Right renal cortex interstitium (tissue), 3 donors: ENCODE data around the gene SPDL1. TPM values are rescaled to one million over a fixed set of nuclear protein-coding genes. Genes with fewer than 3 reads are reported as not detected.

ENCODE experiments used
- DNase-seq, 3 donors: peaks; one replicate each; pipeline ENCODE4 v3.0.0-alpha.2; 2013; ENCODE audit warnings: low read depth in 3 of 3, low spot score in 2 of 3
- polyA plus RNA-seq, 3 donors: library from polyadenylated mRNA; unstranded; fragments of 120-200 nt; gene quantifications; one replicate each; pipeline ENCODE4 v1.2.1, GENCODE V29; 2013; ENCODE audit not compliant: insufficient read length in 3 of 3

The SPDL1 gene, protein sequence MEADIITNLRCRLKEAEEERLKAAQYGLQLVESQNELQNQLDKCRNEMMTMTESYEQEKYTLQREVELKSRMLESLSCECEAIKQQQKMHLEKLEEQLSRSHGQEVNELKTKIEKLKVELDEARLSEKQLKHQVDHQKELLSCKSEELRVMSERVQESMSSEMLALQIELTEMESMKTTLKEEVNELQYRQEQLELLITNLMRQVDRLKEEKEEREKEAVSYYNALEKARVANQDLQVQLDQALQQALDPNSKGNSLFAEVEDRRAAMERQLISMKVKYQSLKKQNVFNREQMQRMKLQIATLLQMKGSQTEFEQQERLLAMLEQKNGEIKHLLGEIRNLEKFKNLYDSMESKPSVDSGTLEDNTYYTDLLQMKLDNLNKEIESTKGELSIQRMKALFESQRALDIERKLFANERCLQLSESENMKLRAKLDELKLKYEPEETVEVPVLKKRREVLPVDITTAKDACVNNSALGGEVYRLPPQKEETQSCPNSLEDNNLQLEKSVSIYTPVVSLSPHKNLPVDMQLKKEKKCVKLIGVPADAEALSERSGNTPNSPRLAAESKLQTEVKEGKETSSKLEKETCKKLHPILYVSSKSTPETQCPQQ
- polyA plus RNA-seq: 10 to 100 TPM; 37.8 to 42.0 (median 39.5) TPM

DNA sequence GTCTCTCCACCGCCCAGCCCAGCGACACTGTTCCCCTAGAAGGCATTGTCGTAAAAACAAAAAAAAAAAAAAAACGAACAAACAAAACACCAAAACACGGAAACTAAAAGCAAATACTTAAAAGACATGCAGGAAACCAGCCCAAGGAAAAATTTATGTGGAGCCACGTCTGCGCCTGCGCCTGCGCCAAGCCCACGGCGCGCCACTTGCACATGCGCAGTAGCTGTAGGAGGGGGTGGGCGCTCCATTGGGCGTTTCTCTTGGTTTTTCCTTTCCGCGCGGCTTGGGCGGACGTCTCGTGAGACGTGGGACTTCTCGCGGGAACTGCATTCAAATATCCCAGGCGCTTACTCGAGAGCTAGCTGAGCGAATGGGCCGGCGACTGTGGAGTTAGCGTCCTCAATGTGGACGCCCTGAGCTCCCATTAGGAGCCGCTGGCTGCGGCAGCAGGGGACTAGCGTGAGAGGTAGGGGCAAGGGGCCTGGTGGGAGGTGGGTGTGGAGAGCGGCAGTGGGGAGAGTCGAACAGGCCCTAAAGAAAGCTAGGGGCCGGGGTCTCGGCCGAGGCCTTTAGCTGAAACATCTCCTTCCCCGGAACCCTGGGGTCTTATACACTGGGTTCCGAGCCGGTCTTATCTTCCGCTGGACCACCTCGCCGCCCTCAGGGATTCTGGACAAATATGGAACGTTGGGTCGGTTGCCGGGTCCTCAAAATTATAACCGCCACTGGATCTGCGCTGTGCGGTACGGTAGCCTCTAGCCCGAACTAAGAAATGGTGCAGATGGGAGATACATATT is at the start of gene SPDL1:
Gene SPDL1, plus strand, starts transcription at position 350 of the 797 bp plus-strand sequence. CDS start 4,644 bp downstream, outside the sequence.
- peak; percentile 95 to 97 (median 95) for DNase-seq

DNA sequence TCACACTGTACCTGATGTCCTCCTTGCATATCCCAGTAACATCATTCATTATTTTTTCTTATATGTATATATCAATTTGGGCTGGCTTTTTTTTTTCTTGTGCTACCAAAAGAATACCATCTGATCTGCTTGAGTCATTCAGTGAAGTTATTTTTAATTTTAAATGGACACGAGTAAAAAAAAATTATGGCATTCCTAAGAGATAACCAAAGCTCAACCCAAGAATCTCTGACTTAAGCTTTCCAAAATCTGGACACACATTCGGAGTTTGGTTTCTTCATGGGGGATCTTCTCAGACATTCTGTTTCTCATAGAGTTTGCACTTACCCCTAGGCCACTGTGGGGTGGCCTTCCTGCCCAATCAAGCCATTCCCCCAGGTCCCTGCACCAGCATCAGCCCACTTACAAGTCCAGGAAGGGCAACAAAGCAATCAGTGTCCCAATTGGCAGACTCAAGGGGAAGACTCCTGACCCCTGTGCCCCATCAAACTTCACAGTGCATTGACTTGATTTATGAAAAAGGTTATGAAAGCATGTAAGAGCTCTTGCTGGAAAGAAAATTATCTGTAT is 49.2 kb upstream of the SPDL1 start:
- no peak for DNase-seq

DNA sequence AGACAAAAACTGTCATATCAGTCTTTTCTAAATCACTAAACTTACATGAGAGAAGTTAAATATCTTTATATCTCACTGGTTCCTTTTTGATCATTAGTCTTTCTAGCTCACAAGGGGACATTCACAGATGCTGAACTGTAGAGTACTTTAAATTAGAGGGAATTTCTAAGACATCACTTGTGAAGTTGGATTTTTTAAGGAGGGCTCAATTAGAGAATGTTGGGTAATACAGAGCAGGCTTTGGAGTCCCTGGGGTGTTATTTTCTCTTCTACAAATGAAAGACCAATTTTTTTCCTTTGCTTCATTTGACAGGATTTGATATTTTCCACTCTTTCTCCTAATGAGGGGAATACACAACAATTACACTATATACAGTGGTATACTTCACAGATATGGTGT is 48.6 kb upstream of the SPDL1 start:
- DNase-seq: no peak

- no peak for DNase-seq
Measured at GRCh38 chr5:169538944-169539343, 44.6 kb upstream of the SPDL1 start.

GRCh38 chr5:169542811-169543210 is 40.8 kb upstream of the SPDL1 start:
- DNase-seq: no peak

DNA sequence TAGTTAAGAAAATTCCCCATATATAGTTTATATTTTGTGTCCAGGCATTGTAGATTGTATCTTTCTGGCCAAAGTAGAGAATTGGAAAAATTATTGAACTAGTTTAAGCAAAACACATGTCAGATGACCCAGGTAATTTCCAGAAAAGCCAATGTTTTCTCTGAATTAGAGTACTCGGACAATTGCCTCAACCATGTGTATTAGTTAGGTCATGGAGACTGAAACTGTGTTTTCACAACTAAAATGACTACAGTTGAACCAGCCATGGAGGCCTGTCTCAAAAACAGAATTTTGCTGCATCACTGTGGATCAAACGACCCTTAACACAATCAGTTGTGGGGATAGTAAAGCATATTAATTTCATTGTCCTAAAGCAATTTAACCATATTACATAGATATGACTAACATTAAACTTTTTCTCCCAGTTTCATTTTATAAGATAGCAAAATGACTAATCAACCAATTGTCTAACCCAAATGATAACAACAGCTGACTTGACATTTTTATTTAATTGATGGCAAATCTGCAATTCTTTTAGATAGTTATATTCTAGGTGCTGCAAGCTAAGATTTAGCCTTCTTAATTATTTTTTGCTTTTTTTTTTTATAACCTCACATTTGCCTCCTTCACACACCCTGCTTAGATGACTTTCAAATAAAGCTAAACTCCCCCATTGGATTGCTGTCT is 39.2 kb upstream of the SPDL1 start:
- DNase-seq: no peak

- DNase-seq: no peak
Measured at GRCh38 chr5:169545762-169546161, 37.8 kb upstream of the SPDL1 start.

DNA sequence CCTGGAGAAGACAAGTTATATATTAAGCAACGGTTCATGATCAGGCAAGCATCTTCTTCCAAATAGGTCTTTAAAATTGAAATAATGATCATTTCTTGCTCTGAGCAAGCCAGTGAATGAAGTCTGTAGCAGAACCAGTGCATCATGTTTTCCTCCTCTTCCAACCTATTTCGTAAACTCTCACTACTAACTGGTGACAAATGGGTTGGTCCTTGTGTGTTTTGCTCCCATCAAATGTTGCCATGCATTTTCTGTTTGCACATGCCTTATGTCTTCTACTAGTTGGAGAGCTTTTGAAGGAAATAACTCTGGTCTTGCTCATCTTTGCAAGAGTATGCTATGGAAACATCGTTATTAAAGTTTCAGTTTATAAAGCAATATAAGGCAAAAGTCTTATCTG is 37.2 kb upstream of the SPDL1 start:
- DNase-seq: no peak

DNA sequence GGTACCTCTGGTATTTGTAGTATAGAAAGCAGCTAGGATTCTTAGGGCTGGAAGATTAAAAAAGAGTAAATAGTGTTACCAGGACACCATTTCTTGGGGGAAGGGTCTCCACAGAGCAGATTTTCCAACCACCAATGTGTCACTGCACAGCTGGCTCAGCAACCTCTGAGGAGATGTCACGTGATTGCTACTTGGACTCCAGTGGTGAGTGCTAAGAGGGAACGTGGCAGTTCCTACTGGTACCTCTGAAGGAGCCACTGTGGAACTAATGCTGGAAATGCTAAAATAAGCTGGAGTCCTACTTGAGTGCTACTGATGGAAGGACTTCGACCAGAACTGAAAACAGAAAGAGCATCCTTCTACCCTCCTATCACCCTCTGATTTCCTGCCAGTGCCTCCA is 36.1 kb upstream of the SPDL1 start:
- DNase-seq: no peak

- DNase-seq: no peak
Measured at GRCh38 chr5:169548315-169548714, 35.3 kb upstream of the SPDL1 start.

DNA sequence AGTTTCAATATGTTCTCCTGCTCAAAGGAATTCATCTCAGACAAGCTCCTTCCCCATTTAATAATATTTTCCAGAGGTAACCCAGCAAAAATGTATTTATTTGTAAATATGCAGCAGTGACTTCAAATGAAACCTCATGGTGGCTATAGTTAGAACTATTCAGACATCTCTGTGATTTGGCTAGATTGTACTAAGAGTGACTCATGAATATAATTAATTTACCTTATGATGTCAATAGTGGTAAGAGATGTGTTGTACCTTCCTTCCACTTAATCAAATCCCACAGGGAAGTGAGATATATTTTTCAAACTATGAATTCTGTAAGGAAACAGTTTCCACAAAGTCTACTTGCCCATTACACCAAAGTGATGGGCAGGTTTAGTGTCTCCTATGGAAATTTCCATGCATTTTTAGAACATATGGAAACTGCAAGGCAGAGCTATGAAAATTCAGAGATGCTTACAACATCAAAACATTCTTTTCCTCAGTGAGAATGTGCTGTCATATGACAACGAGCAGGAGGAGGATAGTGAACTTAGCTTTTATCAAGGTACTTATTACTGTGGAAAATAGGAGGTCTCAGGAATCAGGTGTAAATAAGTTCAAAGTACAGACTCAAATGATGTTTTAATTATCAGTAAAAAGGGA is 34.0 kb upstream of the SPDL1 start:
- DNase-seq: no peak

- DNase-seq: no peak
Measured at GRCh38 chr5:169550227-169550626, 33.3 kb upstream of the SPDL1 start.

GRCh38 chr5:169551146-169551545 is 32.4 kb upstream of the SPDL1 start:
- DNase-seq: no peak

GRCh38 chr5:169551696-169552095 is 31.9 kb upstream of the SPDL1 start:
- no peak for DNase-seq

DNA sequence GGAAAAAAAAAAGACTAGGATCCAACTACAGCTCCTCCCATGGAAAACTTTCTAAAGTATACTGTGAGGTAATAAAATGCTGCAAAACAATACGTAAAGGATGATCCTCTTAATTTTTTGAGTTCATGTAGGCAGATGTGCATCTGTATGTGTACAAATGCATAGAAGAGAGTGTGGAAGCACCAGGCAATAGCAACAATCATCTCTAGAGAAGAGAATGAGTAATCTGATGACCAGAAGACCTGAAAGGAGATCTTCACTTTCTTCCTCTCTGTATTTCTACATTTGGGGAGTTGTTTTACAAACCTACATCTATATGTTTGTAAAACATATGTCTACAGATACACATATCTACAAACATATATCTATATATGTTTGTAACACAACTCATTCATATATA is 29.3 kb upstream of the SPDL1 start:
- DNase-seq: no peak

DNA sequence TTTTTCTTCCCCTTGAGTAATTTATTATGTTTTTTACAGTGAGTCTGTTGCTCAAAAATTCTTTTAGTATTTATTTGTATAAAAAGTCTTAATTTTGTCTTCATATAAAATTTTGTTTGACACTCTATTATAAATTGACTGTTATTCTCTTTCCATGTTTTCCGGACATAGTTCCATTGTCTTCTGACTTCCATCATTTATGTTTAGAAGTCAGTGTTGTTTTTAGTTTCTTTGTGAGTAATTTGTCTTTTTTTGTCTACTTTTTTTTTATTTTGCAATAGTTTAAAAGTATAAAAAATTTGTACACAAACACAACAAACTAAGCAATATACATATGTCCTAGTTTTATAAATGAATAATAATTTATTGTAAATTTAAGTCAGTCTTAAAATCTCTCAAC is 25.7 kb upstream of the SPDL1 start:
- DNase-seq: no peak

GRCh38 chr5:169561893-169562292 is 21.7 kb upstream of the SPDL1 start:
- DNase-seq: no peak

DNA sequence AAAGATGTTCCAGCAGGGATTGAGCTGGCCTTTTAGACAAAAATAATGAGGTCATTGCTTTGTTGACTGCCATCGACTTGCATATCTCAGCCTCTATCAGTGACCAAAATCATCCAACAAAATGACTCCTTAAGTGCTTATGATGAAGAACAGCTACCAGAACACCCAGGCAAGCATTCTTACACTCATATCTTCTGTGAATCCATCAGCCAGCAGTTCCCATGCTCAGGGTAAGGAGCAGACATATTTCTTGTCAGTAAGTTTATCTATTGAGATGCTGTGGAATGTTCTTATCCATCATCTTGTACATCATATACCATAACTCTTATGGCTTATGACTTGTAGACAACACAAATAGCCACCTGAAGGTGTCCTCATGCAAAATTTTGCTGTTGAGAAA is 20.2 kb upstream of the SPDL1 start:
- no peak for DNase-seq

DNA sequence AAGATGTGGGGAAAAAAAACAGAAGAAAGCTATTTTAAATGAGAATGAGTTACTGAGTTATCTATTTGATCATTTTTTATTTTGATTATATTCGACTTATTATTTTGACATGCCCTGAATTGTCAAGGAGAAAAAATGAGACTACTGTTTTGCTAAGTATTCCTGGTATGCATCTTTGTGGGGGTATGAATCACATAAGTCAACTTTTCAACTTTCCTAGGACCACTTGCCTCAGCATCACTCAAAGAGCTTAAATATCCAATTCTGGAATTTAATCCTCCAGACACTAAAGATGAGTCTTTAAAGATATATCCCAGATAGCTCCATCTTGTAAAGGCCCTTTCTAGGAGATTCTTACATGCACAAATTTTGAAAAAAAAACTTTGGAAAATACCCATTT is 17.4 kb upstream of the SPDL1 start:
- no peak for DNase-seq

DNA sequence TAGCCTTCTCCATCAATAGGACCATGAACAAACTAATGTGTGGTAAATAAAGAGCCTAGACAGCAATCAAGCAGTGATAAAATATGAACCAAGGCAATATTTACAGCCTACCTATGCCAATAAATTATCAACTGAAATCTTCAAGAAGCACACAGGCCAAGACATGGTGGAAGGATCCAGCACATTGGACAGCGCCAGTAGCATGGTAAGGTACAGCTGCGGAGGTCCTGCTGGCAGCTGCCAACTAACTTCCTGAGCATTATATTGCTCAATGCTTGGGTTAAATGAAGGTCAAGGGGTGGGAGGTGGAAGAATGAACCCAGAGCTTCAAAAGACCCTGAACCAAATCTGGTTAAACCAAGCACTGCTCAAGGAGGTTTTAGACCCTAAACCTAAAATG is 16.5 kb upstream of the SPDL1 start:
- no peak for DNase-seq
